Neural progenitor cell (in vitro differentiated cells): ENCODE results near the gene ISCA2. TPM values are rescaled to one million over a fixed set of nuclear protein-coding genes. Genes with fewer than 3 reads are reported as not detected.

Experiments used
- DNase-seq: peaks from one replicate; pipeline ENCODE4 v3.0.0-alpha.2; 2016; ENCODE audit warnings: low spot score
- H2AFZ ChIP-seq: fragments of 200-600 bp; sonication (generic); replicated peaks from 2 replicates; pipeline ENCODE4 v1.6.1; 2016; ENCODE audit warnings: antibody characterized with exemption
- H3F3A ChIP-seq: fragments of 200-600 bp; sonication (generic); 2 replicates; pipeline ENCODE4 v1.6.1; 2016; ENCODE audit warnings: antibody characterized with exemption, low read depth
- H3K27ac ChIP-seq: fragments of 200-600 bp; sonication (generic); 2 replicates; pipeline ENCODE4 v1.5.1; 2016; ENCODE audit warnings: mild to moderate bottlenecking
- H3K27me3 ChIP-seq: fragments of 200-600 bp; sonication (generic); 2 replicates; pipeline ENCODE4 v1.6.1; 2016; ENCODE audit warnings: mild to moderate bottlenecking, moderate library complexity
- H3K36me3 ChIP-seq: fragments of 200-600 bp; sonication (generic); 2 replicates; pipeline ENCODE4 v1.5.1; 2016
- H3K4me1 ChIP-seq: fragments of 200-600 bp; sonication (generic); 2 replicates; pipeline ENCODE4 v1.6.1; 2016; ENCODE audit warnings: mixed run types
- H3K4me2 ChIP-seq: fragments of 200-600 bp; sonication (generic); 2 replicates; pipeline ENCODE4 v1.6.1; 2016
- H3K4me3 ChIP-seq: fragments of 200-600 bp; sonication (generic); 2 replicates; pipeline ENCODE4 v1.5.1; 2016
- H3K79me2 ChIP-seq: fragments of 200-600 bp; sonication (generic); 2 replicates; pipeline ENCODE4 v1.6.1; 2016; ENCODE audit warnings: low read depth
- H3K9ac ChIP-seq: fragments of 200-600 bp; sonication (generic); 2 replicates; pipeline ENCODE4 v1.6.1; 2016
- H3K9me3 ChIP-seq: fragments of 200-600 bp; sonication (generic); 2 replicates; pipeline ENCODE4 v1.5.1; 2016; ENCODE audit warnings: low read depth
- H4K20me1 ChIP-seq: fragments of 200-600 bp; sonication (generic); 2 replicates; pipeline ENCODE4 v1.6.1; 2016; ENCODE audit warnings: low read depth
- H3K27ac Mint-ChIP-seq: 3 replicates; pipeline ENCODE4 v1.8.0; 2021; ENCODE audit warnings: mixed read lengths
- H3K27me3 Mint-ChIP-seq: 2 replicates; pipeline ENCODE4 v1.8.0; 2022; ENCODE audit warnings: low read depth, mild to moderate bottlenecking, inconsistent platforms, moderate library complexity, mixed read lengths; ENCODE audit not compliant: insufficient read depth
- H3K36me3 Mint-ChIP-seq: 3 replicates; pipeline ENCODE4 v1.8.0; 2021; ENCODE audit warnings: mixed read lengths
- H3K4me1 Mint-ChIP-seq: 3 replicates; pipeline ENCODE4 v1.8.0; 2021; ENCODE audit warnings: mixed read lengths
- H3K4me3 Mint-ChIP-seq: 3 replicates; pipeline ENCODE4 v1.8.0; 2021; ENCODE audit warnings: mild to moderate bottlenecking, moderate library complexity, mixed read lengths
- H3K9me3 Mint-ChIP-seq: 3 replicates; pipeline ENCODE4 v1.8.0; 2020; ENCODE audit warnings: mixed read lengths
- EZH2 ChIP-seq: fragments of 200-600 bp; sonication (generic); IDR thresholded peaks from 2 replicates; pipeline ENCODE4 v1.6.1; 2017; ENCODE audit warnings: antibody characterized with exemption, mild to moderate bottlenecking, moderate library complexity
- EZH2phosphoT487 ChIP-seq: fragments of 200-600 bp; sonication (generic); IDR thresholded peaks from 2 replicates; pipeline ENCODE4 v1.6.1; 2017; ENCODE audit warnings: antibody characterized with exemption
- total RNA-seq: library from RNA; depleted of rRNA; stranded (reverse); fragments of >200 nt; gene quantifications from 2 replicates; pipeline ENCODE4 v1.2.3, GENCODE V29; 2015; ENCODE audit warnings: low replicate concordance
- TF ChIP-seq, protein P1 (sequence below): fragments of 200-600 bp; sonication (generic); IDR thresholded peaks from 2 replicates; pipeline ENCODE4 v1.5.1; 2017; ENCODE audit warnings: antibody characterized with exemption, mild to moderate bottlenecking

ISCA2 gene
- total RNA-seq, 1 donor from 2014 or later: 45.5 TPM

GRCh38 chr14:74476607-74477006, 17.0 kb upstream of the ISCA2 start:
- H3K27me3 Mint-ChIP-seq: no peaks in the 10 kb centered on the region
- H3F3A ChIP-seq: peaks cover 15% of the 10 kb centered on the region
- H3K9me3 Mint-ChIP-seq: no peaks in the 10 kb centered on the region
- H3K4me3 Mint-ChIP-seq: no peak overlapping the region
- peak; percentile 81 for DNase-seq
- no peak overlapping the region for H3K9ac ChIP-seq
- H2AFZ ChIP-seq: no peak overlapping the region
- H3K4me3 ChIP-seq: no peak overlapping the region
- H3K36me3 Mint-ChIP-seq: peaks cover 2% of the 10 kb centered on the region
- H3K79me2 ChIP-seq: no peaks in the 10 kb centered on the region
- no peak overlapping the region for H3K27ac ChIP-seq
- H3K36me3 ChIP-seq: no peaks in the 10 kb centered on the region
- TF ChIP-seq, protein P1, sequence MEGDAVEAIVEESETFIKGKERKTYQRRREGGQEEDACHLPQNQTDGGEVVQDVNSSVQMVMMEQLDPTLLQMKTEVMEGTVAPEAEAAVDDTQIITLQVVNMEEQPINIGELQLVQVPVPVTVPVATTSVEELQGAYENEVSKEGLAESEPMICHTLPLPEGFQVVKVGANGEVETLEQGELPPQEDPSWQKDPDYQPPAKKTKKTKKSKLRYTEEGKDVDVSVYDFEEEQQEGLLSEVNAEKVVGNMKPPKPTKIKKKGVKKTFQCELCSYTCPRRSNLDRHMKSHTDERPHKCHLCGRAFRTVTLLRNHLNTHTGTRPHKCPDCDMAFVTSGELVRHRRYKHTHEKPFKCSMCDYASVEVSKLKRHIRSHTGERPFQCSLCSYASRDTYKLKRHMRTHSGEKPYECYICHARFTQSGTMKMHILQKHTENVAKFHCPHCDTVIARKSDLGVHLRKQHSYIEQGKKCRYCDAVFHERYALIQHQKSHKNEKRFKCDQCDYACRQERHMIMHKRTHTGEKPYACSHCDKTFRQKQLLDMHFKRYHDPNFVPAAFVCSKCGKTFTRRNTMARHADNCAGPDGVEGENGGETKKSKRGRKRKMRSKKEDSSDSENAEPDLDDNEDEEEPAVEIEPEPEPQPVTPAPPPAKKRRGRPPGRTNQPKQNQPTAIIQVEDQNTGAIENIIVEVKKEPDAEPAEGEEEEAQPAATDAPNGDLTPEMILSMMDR: no peak
- peaks cover 29% of the 10 kb centered on the region for H3K4me1 Mint-ChIP-seq
- H3K4me2 ChIP-seq: no peak overlapping the region
- peaks cover 21% of the 10 kb centered on the region for H3K4me1 ChIP-seq
- no peak overlapping the region for H3K27ac Mint-ChIP-seq
- no peaks in the 10 kb centered on the region for H4K20me1 ChIP-seq
- H3K27me3 ChIP-seq: no peaks in the 10 kb centered on the region
- H3K9me3 ChIP-seq: no peaks in the 10 kb centered on the region

DNA sequence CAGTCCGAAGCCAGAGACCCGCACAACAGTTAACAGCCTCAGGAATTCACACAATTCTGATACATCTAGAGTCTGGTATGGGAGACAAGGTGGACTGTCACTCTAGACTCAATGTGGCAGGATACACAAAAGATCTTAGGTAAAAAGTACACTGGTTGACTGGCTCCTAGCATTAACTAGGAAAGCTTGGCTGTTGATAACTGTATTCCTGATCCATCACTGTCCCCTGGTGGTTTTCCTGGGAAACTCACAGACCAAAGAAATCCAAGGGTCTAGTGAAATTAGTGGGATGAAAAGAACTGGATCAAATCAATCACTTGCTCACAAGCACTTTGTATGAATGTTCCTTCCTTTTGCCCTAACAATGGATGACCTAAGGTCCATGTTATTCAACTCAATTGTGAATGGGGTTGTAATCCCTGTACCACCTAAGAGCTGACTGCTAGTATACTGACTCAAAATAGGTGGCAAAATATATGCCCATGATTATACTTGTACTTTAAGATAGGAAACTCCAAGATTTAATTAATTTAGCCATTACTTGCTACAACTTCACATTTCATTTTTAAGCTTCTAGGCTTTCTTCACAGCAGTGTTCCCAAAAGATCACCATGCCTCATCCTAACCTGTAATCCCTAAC, 14.4 kb upstream of the ISCA2 start:
- Histone ChIP-seq H3K4me2 (no peak overlapping the region), H3F3A (peaks cover 15% of the 10 kb centered on the region), H3K79me2 (no peaks in the 10 kb centered on the region), H3K9me3 (no peaks in the 10 kb centered on the region), H3K9ac (no peak overlapping the region), H4K20me1 (no peaks in the 10 kb centered on the region), H3K4me1 (peaks cover 21% of the 10 kb centered on the region), H3K27me3 (no peaks in the 10 kb centered on the region), H3K27ac (no peak overlapping the region), H2AFZ (no peak overlapping the region), H3K4me3 (no peak overlapping the region), H3K36me3 (no peaks in the 10 kb centered on the region)
- no peak overlapping the region for H3K4me3 Mint-ChIP-seq
- peak; percentile 73 for DNase-seq
- H3K27me3 Mint-ChIP-seq: no peaks in the 10 kb centered on the region
- no peaks in the 10 kb centered on the region for H3K9me3 Mint-ChIP-seq
- H3K4me1 Mint-ChIP-seq: peaks cover 29% of the 10 kb centered on the region
- TF ChIP-seq EZH2: no peak
- TF ChIP-seq, protein P1: peak; percentile 97
- H3K36me3 Mint-ChIP-seq: no peaks in the 10 kb centered on the region
- H3K27ac Mint-ChIP-seq: no peak overlapping the region

DNA sequence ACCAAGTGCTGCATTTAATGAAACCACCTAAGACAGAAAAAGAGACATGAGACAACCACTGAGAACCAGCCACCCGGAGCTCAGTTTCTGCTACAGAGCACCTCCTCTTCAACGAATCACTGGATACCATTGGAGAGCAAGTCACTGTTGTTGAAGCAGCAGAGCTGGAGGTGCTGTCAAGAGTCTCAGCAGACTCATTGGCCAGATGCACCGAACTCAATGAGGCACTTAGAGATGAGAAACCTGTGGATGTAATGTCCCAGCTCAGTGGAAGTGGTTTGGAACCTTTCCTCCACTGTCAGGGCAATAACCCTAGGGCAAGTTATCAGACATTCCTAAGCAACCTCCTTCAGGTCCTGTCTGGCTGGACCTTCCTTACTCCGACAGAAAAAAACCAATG, 13.5 kb upstream of the ISCA2 start:
- Histone ChIP-seq H2AFZ (no peak overlapping the region), H3K9me3 (no peaks in the 10 kb centered on the region), H3K27me3 (no peaks in the 10 kb centered on the region), H3K79me2 (no peaks in the 10 kb centered on the region), H3F3A (peaks cover 15% of the 10 kb centered on the region), H3K27ac (peak overlapping the region; percentile 23), H3K36me3 (no peaks in the 10 kb centered on the region), H3K9ac (no peak overlapping the region), H3K4me1 (peaks cover 21% of the 10 kb centered on the region), H3K4me2 (no peak overlapping the region), H3K4me3 (no peak overlapping the region), H4K20me1 (no peaks in the 10 kb centered on the region)
- no peak overlapping the region for H3K27ac Mint-ChIP-seq
- TF ChIP-seq EZH2: no peak
- TF ChIP-seq, protein P1: no peak
- no peak for TF ChIP-seq EZH2phosphoT487
- no peaks in the 10 kb centered on the region for H3K9me3 Mint-ChIP-seq
- H3K4me3 Mint-ChIP-seq: no peak overlapping the region
- H3K4me1 Mint-ChIP-seq: peaks cover 29% of the 10 kb centered on the region
- no peaks in the 10 kb centered on the region for H3K36me3 Mint-ChIP-seq
- no peaks in the 10 kb centered on the region for H3K27me3 Mint-ChIP-seq
- no peak for DNase-seq
